Inflammatory macrophage (primary cell): ENCODE results near the gene GPR3.
A peak's percentile ranks its signal among the peaks of the same experiment; 100 is the strongest.

Experiments
- DNase-seq, 2 donors: peaks; one replicate each; pipeline ENCODE4 v3.0.0-alpha.2; 2020 to 2022

The GPR3 gene

GRCh38 chr1:27358928-27359313, 33.5 kb upstream of the GPR3 start:
- no peak for DNase-seq

- DNase-seq: no peak
Observed at GRCh38 chr1:27359822-27360158, 32.6 kb upstream of the GPR3 start.

GRCh38 chr1:27360159-27361043, 32.0 kb upstream of the GPR3 start:
- DNase-seq: no peak

- DNase-seq: no peak
Observed at GRCh38 chr1:27361044-27361402, 31.4 kb upstream of the GPR3 start.

GRCh38 chr1:27361553-27361952, 30.9 kb upstream of the GPR3 start:
- DNase-seq: no peak

GRCh38 chr1:27363766-27364695, 28.4 kb upstream of the GPR3 start:
- no peak for DNase-seq

GRCh38 chr1:27364696-27365371, 27.6 kb upstream of the GPR3 start:
- no peak for DNase-seq

GRCh38 chr1:27365372-27366112, 26.9 kb upstream of the GPR3 start:
- DNase-seq: peak; percentile 87 to 88

GRCh38 chr1:27366113-27366410, 26.4 kb upstream of the GPR3 start:
- DNase-seq: peak; percentile 69 to 80

GRCh38 chr1:27366411-27367159, 25.8 kb upstream of the GPR3 start, which contains the start of gene MAP3K6:
Gene MAP3K6 (minus strand): TSS chr1:27366961. CDS start chr1:27366597, 364 bp downstream.
- DNase-seq: peak; percentile 53 to 62

- no peak for DNase-seq
Observed at GRCh38 chr1:27367160-27367650, 25.2 kb upstream of the GPR3 start.

GRCh38 chr1:27368869-27369582, 23.4 kb upstream of the GPR3 start:
- no peak for DNase-seq

- DNase-seq: no peak
Observed at GRCh38 chr1:27372022-27372807, 20.2 kb upstream of the GPR3 start.

- DNase-seq: no peak
Observed at GRCh38 chr1:27372808-27373690, 19.4 kb upstream of the GPR3 start.

- no peak for DNase-seq
Observed at GRCh38 chr1:27374362-27375086, 17.9 kb upstream of the GPR3 start, which contains the start of gene FCN3. Gene FCN3 (minus strand): TSS chr1:27374824. CDS start chr1:27374818, 6 bp downstream.

GRCh38 chr1:27377760-27378495, 14.5 kb upstream of the GPR3 start:
- no peak for DNase-seq

GRCh38 chr1:27379564-27380122, 12.8 kb upstream of the GPR3 start:
- DNase-seq: no peak
